ENCODE measurements around the gene GOLGA2. TPM values are rescaled to one million over a fixed set of nuclear protein-coding genes. Genes with fewer than 3 reads are reported as not detected.

The GOLGA2 gene
- total RNA-seq, 1 donor from 2014 or later = 35.9 TPM

DNA sequence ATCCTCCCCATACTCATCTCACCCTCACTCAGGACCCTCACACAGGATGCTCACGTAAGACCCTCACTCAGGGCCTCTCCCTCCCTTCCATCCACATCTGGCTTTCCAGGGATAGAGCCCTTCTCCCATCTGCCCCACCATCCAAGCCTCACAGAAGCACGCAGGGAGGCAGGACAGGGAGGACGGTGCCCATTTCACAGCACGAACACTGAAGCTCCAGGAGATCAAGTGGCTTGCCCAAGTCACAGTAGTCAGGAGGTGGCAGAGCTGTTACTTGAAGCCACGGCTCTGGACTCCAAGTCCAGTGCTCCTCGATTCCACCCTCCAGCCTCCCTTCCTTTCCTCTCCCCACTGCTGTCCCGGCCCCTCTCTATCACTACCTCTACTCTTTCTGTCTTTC is 50.9 kb downstream of the GOLGA2 start:
- no peak for DNase-seq (ENCODE audit: low read depth)
- H3K4me3 ChIP-seq (ENCODE audit: low read depth, low read length) = no peak overlapping the region
- TF ChIP-seq, protein P1, sequence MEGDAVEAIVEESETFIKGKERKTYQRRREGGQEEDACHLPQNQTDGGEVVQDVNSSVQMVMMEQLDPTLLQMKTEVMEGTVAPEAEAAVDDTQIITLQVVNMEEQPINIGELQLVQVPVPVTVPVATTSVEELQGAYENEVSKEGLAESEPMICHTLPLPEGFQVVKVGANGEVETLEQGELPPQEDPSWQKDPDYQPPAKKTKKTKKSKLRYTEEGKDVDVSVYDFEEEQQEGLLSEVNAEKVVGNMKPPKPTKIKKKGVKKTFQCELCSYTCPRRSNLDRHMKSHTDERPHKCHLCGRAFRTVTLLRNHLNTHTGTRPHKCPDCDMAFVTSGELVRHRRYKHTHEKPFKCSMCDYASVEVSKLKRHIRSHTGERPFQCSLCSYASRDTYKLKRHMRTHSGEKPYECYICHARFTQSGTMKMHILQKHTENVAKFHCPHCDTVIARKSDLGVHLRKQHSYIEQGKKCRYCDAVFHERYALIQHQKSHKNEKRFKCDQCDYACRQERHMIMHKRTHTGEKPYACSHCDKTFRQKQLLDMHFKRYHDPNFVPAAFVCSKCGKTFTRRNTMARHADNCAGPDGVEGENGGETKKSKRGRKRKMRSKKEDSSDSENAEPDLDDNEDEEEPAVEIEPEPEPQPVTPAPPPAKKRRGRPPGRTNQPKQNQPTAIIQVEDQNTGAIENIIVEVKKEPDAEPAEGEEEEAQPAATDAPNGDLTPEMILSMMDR (conservative IDR thresholded peaks at IDR 0.05; ENCODE audit: low read depth, low read length) = no peak

DNA sequence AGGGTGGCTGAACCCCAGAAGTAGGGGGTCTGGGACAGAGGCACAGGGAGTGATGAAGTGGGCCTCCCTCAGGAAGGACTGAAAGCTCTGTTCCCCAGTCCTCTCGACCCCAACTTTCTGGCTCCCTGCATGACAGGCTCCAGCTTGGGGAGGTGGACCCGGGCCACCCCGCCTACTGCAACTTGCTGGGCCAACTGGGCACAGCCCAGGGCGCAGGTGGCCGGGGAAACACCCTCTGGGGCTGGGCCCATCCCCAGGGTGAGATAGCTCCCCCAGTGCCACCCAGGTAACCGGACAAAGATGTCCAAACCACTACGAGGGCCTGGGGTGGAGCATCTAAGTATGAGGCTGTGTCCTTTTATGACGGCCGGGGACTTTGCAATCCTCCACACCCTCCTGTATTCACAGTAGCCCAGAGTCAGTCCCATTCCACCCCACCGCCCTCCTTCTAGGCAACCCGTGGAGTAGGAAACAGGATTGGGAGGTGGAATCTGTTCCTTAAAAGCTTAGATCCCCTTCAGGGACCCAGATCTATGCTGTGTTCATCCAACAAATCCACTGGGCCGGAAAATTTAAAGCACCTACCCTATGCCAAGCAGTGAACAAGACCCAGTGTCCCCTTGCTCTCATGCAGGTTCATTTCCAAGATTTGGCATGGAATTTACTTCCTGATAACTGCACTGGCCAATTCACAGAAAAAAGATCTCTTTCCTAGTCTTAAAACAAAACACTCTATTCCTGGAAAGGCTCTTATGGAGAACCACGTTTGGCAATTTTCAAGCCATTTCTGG is 52.7 kb downstream of the GOLGA2 start:
- no peak overlapping the region for H3K4me3 ChIP-seq (ENCODE audit: low read depth, low read length)
- TF ChIP-seq, protein P1 (conservative IDR thresholded peaks at IDR 0.05; ENCODE audit: low read depth, low read length) = no peak
- DNase-seq (ENCODE audit: low read depth) = no peak

DNA sequence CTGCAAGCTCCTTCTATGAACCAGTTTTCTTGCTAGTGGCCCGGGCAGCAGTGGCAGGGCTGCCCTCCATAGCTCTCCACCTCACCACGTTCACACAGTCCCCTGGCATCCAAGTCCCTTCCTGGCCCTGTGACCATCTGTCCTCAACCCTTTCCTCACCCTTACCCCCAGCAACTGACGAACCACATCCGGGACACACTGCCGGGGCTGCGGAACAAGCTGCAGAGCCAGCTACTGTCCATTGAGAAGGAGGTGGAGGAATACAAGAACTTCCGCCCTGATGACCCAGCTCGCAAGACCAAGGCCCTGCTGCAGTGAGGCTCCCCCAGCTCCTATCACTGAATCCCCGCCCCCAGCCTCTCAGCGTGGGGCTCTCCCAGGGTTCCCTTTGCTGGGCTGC is 53.8 kb downstream of the GOLGA2 start:
- TF ChIP-seq, protein P1 (conservative IDR thresholded peaks at IDR 0.05; ENCODE audit: low read depth, low read length) = no peak
- no peak overlapping the region for H3K4me3 ChIP-seq (ENCODE audit: low read depth, low read length)
- no peak for DNase-seq (ENCODE audit: low read depth)

DNA sequence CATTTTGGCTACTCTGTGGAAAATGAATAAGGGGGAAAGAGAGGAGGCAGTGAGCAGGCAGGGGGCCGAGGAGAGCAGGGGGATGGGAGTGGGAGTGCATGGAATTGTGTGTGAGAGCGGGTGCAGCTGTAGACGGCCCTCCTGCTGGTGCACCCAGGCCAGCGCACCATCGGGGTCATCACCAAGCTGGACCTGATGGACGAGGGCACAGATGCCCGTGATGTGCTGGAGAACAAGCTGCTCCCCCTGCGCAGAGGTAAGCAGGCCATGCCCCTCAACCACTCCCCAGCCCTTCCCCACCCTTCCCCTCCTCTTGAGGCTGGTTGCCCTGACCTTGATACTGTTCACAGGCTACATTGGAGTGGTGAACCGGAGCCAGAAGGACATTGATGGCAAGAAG is 56.0 kb downstream of the GOLGA2 start:
- no peak for DNase-seq (ENCODE audit: low read depth)

DNA sequence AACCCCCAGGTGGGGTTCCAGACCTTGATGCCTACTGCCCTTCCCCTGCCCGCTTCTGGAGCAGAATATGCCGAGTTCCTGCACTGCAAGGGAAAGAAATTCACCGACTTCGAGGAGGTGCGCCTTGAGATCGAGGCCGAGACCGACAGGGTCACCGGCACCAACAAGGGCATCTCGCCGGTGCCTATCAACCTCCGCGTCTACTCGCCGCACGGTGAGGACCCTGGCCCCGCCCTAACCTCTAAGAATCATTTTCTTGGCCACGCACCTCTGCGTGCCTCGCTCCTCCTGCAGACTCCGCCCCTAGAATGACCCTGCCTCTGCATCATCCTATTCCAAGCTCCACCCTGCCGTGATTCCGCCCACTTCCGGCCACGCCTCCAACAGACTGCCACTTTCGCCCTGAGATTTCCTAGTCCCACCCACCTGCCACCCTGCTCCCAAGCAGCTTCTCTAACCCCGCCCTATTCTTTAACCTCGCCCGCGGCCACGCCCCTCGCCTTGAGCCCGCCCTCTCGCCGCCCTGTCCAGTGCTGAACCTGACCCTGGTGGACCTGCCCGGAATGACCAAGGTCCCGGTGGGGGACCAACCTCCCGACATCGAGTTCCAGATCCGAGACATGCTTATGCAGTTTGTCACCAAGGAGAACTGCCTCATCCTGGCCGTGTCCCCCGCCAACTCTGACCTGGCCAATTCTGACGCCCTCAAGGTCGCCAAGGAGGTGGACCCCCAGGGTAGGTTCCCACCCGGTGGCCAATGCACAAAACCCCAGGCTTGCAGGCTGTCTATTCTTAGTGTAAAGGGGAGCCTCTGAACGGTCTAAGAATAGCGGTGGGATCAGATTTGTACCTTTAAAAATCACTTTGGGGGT is 57.1 kb downstream of the GOLGA2 start:
- peak; percentile 76 for DNase-seq (ENCODE audit: low read depth)
- TF ChIP-seq, protein P1 (conservative IDR thresholded peaks at IDR 0.05; ENCODE audit: low read depth, low read length) = no peak
- H3K4me3 ChIP-seq (ENCODE audit: low read depth, low read length) = peak overlapping the region; percentile 51

More for the DNA sequence above, 56.0 kb downstream of the GOLGA2 start:
- TF ChIP-seq, protein P1 (conservative IDR thresholded peaks at IDR 0.05; ENCODE audit: low read depth, low read length) = no peak
- no peak overlapping the region for H3K4me3 ChIP-seq (ENCODE audit: low read depth, low read length)

DNA sequence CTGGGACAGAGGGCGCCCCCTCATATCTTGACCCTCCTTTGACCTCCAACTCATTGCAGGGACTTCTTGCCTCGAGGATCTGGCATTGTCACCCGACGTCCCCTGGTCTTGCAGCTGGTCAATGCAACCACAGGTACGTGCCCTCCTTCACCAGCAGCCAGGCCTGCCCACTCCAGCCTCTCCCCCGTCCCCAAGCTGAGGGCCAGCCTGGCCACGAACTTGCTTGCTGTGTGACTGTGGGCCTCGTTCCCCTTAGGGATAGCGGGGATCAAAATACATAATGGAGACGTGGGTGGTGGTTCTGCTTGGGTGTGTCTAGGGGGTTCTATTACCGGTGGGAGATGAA is 57.7 kb downstream of the GOLGA2 start:
- no peak for DNase-seq (ENCODE audit: low read depth)
- peak overlapping the region; percentile 51 for H3K4me3 ChIP-seq (ENCODE audit: low read depth, low read length)
- TF ChIP-seq, protein P1 (conservative IDR thresholded peaks at IDR 0.05; ENCODE audit: low read depth, low read length) = no peak

Data from epithelial cell of proximal tubule (primary cell).